Measurements from ENCODE around the gene ENOPH1.

DNA sequence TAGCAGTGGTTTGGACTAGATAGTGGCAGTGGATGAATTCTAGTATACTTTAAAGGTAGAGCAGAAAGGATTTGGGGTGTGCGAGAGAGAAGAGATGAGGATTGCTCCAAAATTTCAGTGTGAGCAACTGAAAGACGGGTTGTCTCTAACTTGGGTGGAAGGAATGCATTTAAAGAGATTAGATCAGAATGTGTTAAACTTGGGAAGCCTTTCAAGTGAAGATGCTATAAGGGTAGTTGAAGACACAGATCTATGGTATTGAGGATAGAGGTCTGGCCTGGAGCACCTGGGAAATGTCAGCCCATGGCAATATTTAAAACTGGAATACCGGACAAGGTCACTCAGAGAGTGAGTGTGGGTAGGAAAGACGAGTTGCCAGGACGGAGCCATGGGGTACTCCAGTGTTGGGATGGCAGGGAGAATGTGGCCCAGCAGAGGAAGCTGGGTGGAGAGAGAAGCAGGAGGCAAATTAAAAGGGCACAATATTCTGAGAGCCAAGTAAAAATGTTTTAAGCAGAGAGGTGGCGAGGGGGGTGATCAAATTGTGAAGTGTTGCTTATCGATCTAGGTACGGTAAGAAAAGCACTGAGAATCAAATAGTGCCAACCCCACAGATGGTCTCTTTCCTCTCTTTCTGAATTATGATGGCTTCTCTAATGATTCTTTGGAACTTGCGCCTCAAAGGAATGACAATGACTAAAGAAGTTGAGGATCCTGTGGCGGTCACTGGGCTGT lies 50.5 kb downstream of the ENOPH1 start:
- TF ChIP-seq EZH2 (IDR thresholded peaks at IDR 0.05; ENCODE audit: low read depth), result no peak
- TF ChIP-seq, protein P1, sequence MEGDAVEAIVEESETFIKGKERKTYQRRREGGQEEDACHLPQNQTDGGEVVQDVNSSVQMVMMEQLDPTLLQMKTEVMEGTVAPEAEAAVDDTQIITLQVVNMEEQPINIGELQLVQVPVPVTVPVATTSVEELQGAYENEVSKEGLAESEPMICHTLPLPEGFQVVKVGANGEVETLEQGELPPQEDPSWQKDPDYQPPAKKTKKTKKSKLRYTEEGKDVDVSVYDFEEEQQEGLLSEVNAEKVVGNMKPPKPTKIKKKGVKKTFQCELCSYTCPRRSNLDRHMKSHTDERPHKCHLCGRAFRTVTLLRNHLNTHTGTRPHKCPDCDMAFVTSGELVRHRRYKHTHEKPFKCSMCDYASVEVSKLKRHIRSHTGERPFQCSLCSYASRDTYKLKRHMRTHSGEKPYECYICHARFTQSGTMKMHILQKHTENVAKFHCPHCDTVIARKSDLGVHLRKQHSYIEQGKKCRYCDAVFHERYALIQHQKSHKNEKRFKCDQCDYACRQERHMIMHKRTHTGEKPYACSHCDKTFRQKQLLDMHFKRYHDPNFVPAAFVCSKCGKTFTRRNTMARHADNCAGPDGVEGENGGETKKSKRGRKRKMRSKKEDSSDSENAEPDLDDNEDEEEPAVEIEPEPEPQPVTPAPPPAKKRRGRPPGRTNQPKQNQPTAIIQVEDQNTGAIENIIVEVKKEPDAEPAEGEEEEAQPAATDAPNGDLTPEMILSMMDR (conservative IDR thresholded peaks at IDR 0.05), result no peak
